Gastroesophageal sphincter (tissue), 3 donors: ENCODE data around the gene PDPR.
"Not testable (repeated sequence)": the region's sequence is repeated elsewhere in the genome, so short reads cannot be mapped to it uniquely, and the experiment has no call there.

Source experiments
- EP300 ChIP-seq: sonication (generic); formaldehyde crosslinking; IDR thresholded peaks from one replicate; pipeline ENCODE4 v1.6.1; 2017; ENCODE audit warnings: antibody characterized with exemption, mild to moderate bottlenecking
- POLR2A ChIP-seq, 2 donors: fragments of 450-650 bp; IDR thresholded peaks; one replicate each; pipeline ENCODE4 v1.6.1; 2017; ENCODE audit warnings: antibody characterized with exemption in 2 of 2, mild to moderate bottlenecking in 2 of 2, moderate library complexity in 1 of 2
- POLR2AphosphoS5 ChIP-seq: sonication (generic); formaldehyde crosslinking; IDR thresholded peaks from one replicate; pipeline ENCODE4 v1.6.1; 2017; ENCODE audit warnings: antibody characterized with exemption
- TF ChIP-seq, protein P1 (sequence below), 4 experiments: fragments of 200-600 bp in 2 of 4; fragments of 450-650 bp in 2 of 4; sonication (generic) in 1 of 4; IDR thresholded peaks; one replicate each; pipeline ENCODE4 v1.5.1; 2017 to 2019; ENCODE audit warnings: antibody characterized with exemption in 4 of 4, mild to moderate bottlenecking in 2 of 4, moderate library complexity in 2 of 4

DNA sequence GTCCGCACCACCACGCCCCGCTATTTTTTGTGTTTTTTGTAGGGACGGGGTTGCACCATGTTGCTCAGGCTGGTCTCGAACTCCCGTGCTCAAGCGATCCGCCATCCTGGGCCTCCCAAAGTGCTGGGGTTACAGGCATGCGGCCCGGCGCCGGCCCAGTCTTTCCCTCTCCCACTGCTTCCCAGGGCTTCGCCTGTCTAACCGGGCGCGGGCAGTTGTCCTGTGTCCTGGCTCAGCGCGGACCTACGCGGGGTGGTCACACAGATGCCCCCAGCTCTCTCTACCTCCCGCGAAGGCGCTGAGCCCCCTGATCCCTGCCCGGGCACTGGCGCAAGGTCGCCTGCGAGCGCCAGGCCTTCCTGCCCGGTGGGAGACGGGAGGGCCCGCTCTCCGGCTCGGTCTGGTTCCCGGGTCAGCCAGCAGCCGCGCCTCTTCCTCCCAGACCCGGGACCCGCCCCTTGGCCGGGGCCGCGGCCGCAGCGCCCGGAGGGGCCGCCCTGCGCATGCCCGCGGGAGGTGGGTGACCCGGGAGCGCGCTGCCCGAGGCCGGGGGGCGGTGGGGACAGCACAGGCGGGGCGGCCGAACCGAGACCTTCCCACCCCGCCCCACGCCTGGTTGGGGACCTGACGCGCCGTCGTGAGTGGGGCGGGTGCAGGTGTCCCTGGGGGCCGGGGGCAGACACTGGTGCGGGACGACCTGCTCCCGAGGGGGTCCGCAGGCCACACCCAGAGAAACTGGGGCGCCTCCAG, 73.9 kb downstream of the PDPR start:
- not testable (repeated sequence) for TF ChIP-seq POLR2A (IDR thresholded peaks at IDR 0.05); POLR2AphosphoS5; EP300
- TF ChIP-seq, protein P1, sequence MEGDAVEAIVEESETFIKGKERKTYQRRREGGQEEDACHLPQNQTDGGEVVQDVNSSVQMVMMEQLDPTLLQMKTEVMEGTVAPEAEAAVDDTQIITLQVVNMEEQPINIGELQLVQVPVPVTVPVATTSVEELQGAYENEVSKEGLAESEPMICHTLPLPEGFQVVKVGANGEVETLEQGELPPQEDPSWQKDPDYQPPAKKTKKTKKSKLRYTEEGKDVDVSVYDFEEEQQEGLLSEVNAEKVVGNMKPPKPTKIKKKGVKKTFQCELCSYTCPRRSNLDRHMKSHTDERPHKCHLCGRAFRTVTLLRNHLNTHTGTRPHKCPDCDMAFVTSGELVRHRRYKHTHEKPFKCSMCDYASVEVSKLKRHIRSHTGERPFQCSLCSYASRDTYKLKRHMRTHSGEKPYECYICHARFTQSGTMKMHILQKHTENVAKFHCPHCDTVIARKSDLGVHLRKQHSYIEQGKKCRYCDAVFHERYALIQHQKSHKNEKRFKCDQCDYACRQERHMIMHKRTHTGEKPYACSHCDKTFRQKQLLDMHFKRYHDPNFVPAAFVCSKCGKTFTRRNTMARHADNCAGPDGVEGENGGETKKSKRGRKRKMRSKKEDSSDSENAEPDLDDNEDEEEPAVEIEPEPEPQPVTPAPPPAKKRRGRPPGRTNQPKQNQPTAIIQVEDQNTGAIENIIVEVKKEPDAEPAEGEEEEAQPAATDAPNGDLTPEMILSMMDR (IDR thresholded peaks at IDR 0.05): not testable (repeated sequence)
